OCI-LY3 (cell line): ENCODE measurements around the gene MOB3C.

Experiments
- H2AFZ ChIP-seq: fragments of 200-600, 300-600 bp; shearing (Covaris generic); 2 replicates; pipeline ENCODE4 v1.6.0; 2014; ENCODE audit warnings: antibody characterized with exemption, low read depth, low read length
- H3K27ac ChIP-seq: fragments of 200-600, 300-600 bp; sonication (generic); 2 replicates; pipeline ENCODE4 v1.5.1; 2014; ENCODE audit warnings: mild to moderate bottlenecking, low read length, moderate library complexity, mixed read lengths
- H3K27me3 ChIP-seq: fragments of 200-600, 300-600 bp; sonication (generic); 2 replicates; pipeline ENCODE4 v1.6.1; 2014; ENCODE audit warnings: low read depth, low read length, mixed read lengths
- H3K36me3 ChIP-seq: fragments of 200-600, 300-600 bp; sonication (generic); replicated peaks from 2 replicates; pipeline ENCODE3; 2014; ENCODE audit warnings: low read depth, low read length, mixed read lengths
- H3K4me1 ChIP-seq: fragments of 300-600, 200-600 bp; sonication (generic); 2 replicates; pipeline ENCODE4 v1.6.1; 2014; ENCODE audit warnings: low read length, mixed read lengths
- H3K4me2 ChIP-seq: fragments of 200-600, 300-600 bp; sonication (generic); 2 replicates; pipeline ENCODE4 v1.6.1; 2014; ENCODE audit warnings: low read length, mixed read lengths
- H3K4me3 ChIP-seq: fragments of 300-600, 200-600 bp; sonication (generic); 2 replicates; pipeline ENCODE4 v1.5.1; 2014; ENCODE audit warnings: antibody characterized with exemption, mild to moderate bottlenecking, low read length, moderate library complexity
- H3K79me2 ChIP-seq: fragments of 300-600, 200-600 bp; shearing (Covaris generic); 2 replicates; pipeline ENCODE4 v1.6.1; 2014; ENCODE audit warnings: mild to moderate bottlenecking, low read length, mixed read lengths
- H3K9ac ChIP-seq: fragments of 300-600, 200-600 bp; shearing (Covaris generic); 2 replicates; pipeline ENCODE4 v1.6.0; 2014; ENCODE audit warnings: mild to moderate bottlenecking, low read length, moderate library complexity
- H3K9me3 ChIP-seq: fragments of 200-600, 300-600 bp; shearing (Covaris generic); 2 replicates; pipeline ENCODE4 v1.6.1; 2014; ENCODE audit warnings: low read length, mixed read lengths; ENCODE audit not compliant: insufficient read depth
- H4K20me1 ChIP-seq: fragments of 200-600, 300-600 bp; sonication (generic); 2 replicates; pipeline ENCODE4 v1.6.1; 2016; ENCODE audit warnings: low read length, mixed read lengths; ENCODE audit not compliant: insufficient read depth
- EZH2phosphoT487 ChIP-seq: fragments of 200-600 bp; shearing (Covaris generic); IDR thresholded peaks from 2 replicates; pipeline ENCODE4 v1.6.1; 2018; ENCODE audit warnings: antibody characterized with exemption, mixed run types, low read depth
- TF ChIP-seq, protein P1 (sequence below): fragments of 200-600, 300-600 bp; sonication (generic); IDR thresholded peaks from 2 replicates; pipeline ENCODE4 v1.5.1; 2014; ENCODE audit warnings: antibody characterized with exemption, low read length, low read depth

The MOB3C gene

DNA sequence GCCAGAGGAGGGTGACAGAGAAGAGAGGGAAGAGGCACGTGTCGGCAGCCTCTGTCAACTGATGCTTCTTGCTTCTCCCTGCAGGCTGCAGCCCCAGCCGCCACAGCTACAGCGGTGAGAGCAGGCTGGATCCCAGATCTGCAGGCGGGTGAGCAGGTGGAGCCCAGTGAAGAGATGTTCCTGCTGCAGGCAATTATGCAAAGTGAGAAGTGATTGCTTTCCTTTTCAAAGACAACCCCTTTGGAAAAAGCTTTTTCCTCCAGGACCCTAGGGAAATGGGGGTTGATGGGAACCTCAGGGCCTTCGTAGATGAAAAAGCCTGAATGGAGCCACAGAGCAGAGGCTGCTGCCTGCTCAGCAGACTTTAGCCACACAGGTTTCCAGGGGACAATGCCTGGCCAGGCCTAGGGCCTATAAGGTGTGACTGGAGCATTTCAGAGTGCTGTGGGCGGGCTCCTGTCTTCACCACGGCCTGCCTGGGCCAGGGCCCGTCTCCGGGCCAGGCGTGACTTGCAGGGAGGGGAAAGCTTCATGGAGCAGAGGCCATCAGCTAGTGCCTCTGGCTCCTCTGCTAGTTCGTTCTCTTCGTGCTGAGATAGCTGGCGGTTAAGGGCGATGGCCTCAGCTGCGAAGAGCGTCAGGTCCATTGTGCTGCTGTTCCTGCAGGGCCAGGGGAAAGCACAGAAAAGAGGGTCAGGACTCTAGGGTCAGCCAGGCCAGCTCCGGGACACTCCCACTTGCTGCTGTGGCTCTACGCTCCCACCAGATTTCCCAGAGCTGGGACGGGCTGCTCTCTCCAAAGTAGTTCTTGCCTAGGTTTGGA lies 58.3 kb downstream of the MOB3C start:
- H4K20me1 ChIP-seq = no peaks in the 10 kb centered on the region
- no peaks in the 10 kb centered on the region for H3K79me2 ChIP-seq
- no peak overlapping the region for H3K4me2 ChIP-seq
- no peaks in the 10 kb centered on the region for H3K36me3 ChIP-seq
- no peaks in the 10 kb centered on the region for H3K4me1 ChIP-seq
- H3K9ac ChIP-seq = no peak overlapping the region
- no peaks in the 10 kb centered on the region for H3K27me3 ChIP-seq
- no peaks in the 10 kb centered on the region for H3K9me3 ChIP-seq
- no peak overlapping the region for H2AFZ ChIP-seq
- no peak overlapping the region for H3K27ac ChIP-seq
- no peak overlapping the region for H3K4me3 ChIP-seq
- TF ChIP-seq, protein P1, sequence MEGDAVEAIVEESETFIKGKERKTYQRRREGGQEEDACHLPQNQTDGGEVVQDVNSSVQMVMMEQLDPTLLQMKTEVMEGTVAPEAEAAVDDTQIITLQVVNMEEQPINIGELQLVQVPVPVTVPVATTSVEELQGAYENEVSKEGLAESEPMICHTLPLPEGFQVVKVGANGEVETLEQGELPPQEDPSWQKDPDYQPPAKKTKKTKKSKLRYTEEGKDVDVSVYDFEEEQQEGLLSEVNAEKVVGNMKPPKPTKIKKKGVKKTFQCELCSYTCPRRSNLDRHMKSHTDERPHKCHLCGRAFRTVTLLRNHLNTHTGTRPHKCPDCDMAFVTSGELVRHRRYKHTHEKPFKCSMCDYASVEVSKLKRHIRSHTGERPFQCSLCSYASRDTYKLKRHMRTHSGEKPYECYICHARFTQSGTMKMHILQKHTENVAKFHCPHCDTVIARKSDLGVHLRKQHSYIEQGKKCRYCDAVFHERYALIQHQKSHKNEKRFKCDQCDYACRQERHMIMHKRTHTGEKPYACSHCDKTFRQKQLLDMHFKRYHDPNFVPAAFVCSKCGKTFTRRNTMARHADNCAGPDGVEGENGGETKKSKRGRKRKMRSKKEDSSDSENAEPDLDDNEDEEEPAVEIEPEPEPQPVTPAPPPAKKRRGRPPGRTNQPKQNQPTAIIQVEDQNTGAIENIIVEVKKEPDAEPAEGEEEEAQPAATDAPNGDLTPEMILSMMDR = no peak
- no peak for TF ChIP-seq EZH2phosphoT487
